Dedifferentiated amniotic fluid mesenchymal stem cell (primary cell): ENCODE measurements around the gene FAM186B.

Source experiments
- DNase-seq: peaks from one replicate; pipeline ENCODE4 v3.0.0-alpha.2; 2016; ENCODE audit errors: extremely low spot score

FAM186B gene

DNA sequence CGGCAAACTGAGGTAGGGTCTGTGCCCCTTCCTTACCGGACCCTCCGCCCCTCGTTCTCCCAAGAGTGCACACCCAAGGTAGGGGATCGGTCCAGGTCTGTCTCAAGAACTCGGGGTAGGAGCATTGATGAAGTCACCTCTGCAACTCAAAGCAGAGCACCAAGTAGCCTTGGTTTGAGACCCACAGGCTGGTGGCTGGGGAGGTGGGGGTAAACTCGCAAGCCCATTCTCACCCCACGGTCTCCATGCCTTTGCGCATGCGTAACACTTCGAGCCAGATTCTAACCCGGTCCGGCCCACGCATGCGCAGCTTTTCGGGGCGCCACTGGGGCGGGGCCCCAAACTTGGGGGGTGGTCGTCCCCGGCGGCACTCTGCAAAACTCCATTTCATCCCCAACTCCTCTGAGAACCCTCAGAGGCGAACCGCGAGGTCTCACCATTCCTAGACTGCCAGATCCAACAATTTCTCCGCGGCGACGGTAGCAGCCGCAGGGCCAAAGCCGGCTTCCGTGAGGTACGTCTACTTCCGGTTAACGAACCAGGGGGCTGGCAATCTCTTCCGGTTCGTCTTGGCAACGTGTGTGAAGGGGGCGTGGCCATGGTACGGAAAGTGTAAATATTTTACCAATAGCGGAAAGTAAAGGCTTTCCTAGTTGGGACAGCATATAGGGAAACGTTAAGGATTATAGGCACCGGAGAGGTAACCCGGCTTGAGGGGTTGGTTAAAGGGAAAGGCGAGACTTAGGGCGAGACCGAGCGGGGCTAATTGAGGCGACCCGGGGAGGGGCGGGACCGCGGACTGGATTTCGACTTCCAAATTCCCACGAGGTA is 37.6 kb downstream of the FAM186B start, which contains the start of gene MCRS1:
MCRS1 (minus strand) TSS at position 532 of the 831 bp plus-strand sequence. CDS start 1,411 bp downstream, outside the sequence.
- peak; percentile 92 for DNase-seq

DNA sequence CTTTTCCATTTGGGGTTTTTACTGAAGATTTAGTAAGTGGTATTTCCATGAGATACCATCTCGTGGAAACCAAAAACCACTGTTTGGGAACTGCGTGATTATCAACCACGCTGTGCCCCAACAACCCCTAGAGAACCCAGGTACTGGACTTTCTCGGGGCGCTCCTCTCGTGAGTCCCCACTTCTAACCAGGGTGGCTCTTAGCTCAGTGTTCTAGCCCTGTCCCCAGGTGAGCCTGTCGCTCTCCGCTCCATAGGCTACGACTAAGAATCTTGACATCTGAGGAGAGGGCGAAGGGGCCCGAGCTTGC is 38.2 kb downstream of the FAM186B start:
- DNase-seq = no peak

DNA sequence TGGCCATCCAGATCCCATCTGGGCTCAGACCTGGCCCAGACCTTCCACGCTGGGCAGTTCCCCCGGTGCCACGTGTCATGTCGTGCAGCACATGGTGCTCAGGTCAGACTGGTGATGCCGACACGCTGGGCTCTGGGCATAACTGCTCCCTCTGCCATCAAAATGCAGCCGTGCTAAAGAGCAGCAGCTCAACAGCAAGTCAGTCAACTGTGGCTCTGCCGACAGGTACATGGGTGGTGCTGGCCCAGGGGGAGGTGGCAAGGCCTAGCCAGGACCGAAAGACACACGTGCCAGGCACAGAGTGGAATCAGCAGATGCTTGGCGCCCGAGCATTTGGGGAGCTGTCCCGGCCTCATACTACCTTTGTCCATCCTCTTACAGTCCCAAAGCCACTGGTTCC is 39.1 kb downstream of the FAM186B start:
- DNase-seq = no peak

DNA sequence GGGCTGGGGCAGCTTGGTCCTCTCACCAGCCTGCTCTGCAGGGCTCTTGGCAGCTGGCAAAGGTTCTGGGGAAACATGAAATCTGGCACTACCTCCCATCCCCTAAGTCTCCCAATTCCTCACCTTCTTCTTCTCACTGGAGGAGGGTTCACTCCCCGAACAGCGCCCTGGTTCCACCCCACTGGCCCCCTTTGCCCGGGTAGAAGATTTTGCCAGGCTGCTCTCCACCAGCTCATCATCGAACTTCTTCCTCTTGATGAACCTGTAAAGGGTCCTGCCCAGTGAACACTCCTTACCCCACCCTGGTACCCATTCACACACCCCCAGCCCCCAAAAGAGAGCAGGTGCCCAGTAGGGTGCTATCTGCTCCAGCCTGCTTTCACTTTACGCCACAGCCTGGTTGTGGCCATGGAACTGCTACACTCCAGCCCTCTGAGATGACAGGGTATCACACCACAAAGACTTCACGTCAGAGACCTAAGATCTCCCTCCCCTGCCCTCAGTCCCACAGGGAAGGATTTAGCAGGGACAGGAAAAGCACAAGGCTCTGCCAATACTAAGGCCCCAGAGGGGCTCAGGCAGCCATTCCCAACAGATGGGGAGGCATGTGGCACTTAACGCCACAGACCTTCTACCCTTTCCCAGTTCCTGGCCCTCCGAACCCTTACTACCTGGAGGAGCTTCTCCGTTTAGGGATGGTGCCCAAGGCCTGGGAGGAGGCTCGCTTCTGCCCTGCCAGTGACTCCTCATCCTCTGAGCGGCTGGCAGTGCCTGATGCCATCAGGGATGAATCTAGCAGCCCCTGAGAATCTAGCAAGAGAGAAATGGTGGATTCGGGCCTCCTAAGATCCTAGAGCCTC is 39.8 kb downstream of the FAM186B start:
- no peak for DNase-seq

DNA sequence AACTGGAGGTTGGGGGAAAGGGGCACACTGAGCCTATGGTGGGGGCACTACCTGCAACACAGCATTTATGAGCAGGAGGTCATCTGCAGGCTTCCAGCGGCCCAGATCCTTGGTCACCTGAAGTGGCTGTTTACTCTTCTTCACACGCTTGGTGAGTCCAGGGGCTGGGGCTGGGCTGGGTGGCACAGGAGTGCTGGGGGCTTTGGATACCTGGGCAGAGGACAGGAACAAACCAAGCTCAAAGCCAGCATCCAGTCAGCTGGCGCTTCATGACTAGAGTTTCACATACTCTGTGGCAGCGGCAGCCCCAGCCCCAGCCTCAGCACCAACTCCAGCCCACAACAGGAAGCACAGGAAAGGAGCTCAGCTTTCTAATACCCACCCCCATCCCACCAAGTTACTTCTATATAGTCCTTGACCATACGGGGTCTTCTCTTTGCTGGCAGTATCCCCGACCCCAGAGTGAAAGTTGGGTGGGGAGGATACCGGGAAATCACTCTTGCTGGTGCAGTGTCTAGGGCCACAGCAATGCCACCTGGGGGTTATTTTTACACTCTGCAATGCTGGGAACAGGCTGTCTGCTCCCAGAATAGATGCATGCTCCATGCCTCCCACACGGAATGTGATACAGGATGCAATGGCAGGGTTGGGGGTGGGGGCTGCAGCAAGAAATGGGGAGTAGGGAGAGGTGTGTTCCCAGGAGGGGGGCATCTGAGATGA is 40.6 kb downstream of the FAM186B start:
- no peak for DNase-seq

DNA sequence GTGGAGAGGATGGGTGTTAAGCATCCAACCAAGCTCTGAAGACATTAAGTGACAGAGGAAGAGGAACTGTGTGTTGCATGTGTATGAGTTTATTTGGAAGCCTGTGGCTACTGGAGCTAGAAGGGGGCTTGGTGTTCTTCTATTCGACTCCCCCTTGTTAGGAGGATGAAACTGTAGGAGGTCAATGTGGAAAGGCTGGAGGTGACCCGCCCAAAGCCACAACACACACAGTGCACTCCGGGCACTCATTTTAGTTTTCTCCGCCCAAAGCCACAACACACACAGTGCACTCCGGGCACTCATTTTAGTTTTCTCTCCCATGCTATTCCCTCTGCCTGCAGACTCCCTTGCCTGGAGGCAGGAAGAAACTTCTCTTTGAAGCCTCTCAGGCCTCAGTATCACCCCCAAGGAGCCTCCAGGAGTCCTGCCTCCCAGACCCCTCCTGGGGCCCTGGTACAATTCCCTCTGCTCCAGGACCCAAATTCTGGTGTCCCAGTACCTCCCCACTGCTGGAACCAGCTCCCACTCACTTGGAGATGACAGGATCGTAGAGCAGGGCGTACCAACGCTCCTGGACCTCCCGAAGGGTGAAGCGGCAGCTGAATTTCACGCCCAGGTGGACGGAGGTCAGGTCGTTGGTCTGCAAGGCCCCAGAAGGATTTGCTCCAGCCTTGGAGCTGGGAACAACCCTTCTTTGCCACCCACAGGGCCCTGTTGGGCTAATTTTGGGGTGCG is 41.3 kb downstream of the FAM186B start:
- DNase-seq = no peak

DNA sequence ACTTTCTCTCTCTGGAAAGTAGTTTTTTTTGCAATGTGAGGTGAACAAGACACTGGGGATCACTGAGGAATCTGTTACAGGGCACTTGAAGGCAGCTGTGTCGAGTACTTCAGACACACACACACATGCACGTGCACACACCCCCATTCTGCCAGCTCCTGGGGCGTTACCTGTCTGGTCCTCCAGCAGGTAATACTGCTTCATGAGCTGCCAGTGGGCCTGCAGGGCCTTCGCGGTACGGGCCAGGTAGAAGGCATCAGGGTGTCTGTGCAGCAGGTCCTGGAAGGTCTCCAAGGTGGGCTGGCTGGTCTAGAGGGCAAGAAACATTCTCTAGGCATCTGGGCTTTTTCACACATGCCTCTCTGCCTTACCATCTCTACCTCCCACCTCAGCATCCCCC is 42.6 kb downstream of the FAM186B start:
- DNase-seq = no peak

DNA sequence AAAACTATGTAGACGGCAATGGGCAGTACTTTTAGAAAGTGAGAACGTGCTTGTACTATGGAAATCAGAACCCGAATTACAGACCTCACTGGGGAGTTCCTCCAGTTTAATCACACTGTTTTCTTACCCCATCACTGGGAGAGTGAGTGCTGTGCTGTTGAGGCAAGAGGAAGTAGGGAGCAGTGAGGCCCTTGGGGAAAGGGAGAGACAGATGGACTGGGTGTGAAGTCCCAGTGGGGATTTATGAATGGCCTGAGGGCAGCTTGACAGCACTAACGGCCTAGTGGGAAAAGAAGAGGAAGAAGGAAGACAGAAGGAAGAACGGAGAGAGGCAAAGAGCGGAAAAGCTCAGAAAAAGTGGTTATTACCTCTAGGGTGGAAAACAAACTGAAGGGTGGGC is 43.2 kb downstream of the FAM186B start:
- no peak for DNase-seq

DNA sequence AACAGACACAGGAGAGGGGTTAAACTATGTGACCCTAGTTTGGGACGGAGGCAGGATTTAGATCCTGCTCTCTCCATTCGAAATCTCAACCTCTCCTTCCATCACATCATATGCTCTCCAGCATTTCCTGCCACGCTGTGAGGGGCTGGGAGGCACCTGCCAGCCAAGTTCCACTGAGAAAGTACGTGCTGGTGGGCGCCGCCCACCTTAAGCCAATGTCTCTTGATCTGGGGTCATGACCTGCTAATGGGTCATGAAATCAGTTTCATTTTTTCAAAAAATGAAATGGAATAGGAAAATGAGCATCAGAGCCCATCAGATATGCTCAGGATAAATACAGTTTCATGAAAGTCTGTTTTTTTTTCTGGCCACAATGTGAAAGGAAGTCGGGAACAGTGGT is 44.7 kb downstream of the FAM186B start:
- DNase-seq = no peak

DNA sequence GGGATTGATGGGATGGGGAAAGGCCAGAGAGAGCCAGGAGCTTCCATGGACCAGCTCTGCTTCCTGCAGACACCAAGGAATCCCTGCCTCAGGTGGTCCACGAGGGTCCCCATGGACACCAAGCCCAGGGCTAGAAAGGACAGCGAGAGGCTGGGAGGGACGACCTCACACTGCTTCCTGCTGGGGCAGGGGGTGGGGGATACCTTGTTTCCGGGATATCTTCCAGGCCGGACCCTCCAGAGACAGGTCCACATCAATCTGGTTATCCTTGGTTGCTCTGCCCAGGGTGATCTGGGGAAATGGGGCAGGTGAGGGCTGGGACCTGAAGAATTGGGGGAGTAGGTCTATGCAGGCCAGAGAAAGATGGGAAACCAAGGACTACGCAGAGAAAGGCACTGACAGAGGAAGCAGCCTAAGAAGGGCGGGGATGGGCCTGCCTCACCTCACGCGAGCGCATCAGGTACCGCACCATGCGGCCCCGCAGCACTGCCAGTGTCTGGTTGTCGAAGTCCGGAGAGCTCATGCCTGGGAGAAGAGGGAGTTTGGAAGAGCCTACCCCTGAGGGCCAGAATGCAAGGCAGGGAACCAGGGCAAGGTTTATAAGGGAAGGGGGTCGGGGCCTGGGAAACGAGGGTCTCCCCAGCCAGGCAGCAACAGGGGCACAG is 46.3 kb downstream of the FAM186B start:
- DNase-seq = no peak

DNA sequence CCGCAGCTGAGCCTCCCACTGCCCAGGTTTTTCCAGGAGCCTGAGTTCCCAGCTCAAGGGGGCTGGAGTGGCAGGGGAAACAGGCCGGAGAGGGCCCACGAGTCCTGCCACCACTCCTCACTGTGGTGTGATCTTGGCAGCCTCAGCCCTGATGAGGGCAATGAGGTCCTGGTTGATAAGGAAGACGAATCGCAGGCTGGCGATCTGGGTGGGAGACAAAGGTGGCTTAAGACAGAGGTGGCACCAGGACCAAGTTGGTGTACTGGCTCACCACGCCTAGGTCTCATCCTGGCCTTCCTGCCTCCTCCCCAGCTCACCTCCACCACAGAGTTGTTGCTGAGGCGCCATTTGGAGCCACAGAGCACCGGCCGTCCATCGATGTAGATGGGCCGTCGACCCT is 46.9 kb downstream of the FAM186B start:
- no peak for DNase-seq

DNA sequence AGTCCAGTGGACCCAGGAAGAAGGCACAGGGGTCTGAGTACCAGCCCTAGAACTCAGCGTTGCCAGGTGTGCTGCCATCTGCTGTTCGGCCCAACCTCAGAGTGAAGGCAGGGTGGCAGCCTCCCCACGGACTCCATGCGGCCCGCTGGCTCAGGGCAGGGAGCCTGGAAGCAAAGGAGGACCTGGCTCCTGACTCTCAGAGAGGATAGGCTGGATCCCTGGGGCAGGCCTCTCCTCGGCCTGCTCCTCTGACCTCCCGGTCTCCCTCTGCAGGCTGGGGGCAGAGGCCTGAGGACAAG is 47.6 kb downstream of the FAM186B start:
- DNase-seq = no peak

DNA sequence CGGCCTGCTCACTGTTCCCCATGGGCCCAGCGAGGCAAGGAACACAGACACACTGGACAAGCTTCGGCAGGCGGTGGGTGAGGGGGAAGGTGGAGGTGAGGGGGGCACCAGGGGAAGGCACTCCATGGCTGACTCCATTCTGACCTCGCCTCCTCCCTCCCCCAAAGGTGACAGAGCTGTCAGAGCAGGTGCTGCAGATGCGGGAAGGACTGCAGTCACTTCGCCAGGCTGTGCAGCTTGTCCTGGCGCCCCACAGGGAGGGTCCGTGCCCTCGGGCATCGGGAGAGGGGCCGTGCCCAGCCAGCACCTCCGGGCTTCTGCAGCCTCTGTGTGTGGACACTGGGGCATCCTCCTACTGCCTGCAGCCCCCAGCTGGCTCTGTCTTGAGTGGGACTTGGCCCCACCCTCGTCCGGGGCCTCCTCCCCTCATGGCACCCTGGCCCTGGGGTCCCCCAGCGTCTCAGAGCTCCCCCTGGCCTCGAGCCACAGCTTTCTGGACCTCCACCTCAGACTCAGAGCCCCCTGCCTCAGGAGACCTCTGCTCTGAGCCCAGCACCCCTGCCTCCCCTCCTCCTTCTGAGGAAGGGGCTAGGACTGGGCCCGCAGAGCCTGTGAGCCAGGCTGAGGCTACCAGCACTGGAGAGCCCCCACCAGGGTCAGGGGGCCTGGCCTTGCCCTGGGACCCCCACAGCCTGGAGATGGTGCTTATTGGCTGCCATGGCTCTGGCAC is 48.1 kb downstream of the FAM186B start:
- no peak for DNase-seq

DNA sequence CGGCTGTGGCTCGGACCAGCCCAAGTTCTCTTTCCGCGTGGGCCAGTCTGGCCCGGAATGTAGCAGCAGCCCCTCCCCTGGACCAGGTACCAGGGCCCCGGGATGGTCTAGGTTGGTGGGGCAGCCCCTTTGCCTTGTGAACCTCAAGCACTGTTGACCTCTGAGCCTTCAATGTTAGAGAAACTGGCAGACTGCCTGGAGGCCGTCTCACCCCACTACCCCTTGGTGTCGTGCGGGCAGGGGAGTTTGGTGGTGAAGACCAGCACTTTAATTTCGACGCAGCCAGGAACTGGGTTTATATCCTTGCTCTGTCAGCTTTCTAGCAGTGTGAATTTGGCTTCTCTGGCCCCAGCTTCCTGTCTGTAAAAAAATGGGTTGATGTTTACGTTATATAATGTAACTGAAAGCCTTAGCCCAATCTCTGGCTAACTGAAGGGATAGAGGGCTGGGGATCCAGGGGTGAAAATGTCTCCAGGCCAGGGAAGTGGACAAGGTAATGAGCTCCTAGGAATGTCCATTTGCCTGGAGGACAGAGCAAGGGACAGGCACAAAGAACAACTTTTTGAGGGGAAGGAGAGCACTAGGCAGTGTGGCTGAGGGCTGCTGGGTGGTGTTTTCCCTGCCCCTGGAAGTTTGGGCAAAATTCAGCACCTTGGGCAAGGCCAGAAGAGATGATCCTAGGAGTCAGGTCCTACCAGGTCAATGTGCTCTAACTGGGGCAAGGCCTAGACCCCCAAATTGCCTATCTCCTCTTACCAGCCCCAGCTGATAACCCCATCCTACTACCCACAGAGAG is 48.9 kb downstream of the FAM186B start:
- no peak for DNase-seq

DNA sequence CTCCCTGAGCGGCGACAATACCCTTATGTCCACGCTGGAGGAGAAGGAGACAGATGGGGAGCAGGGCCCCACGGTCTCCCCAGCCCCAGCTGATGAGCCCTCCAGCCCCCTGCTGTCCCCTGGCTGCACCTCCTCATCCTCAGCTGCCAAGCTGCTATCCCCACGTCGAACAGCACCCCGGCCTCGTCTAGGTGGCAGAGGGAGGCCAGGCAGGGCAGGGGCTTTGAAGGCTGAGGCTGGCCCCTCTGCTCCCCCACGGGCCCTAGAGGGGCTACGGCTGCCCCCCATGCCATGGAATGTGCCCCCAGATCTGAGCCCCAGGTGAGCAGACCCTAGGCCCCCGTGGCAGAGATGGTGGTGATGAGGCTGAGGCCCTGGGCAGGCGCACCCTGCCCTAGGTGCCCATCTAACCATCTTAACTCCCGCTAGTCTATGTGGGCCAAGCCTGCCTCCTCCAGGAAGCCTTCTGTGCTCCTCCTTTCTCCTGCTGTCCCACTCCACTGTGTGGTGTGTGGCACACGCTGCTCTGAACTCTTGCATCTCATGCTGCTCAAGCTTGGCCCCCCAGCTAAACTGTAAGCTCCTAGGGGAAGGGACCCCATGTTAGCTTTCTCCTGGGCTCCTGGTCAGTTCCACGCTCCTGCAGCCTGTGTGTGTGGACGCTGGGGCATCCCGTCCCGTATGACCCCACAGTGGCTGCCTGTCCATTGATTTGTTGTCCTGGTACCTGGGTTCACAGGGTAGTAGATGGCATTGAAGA is 49.6 kb downstream of the FAM186B start:
- no peak for DNase-seq

DNA sequence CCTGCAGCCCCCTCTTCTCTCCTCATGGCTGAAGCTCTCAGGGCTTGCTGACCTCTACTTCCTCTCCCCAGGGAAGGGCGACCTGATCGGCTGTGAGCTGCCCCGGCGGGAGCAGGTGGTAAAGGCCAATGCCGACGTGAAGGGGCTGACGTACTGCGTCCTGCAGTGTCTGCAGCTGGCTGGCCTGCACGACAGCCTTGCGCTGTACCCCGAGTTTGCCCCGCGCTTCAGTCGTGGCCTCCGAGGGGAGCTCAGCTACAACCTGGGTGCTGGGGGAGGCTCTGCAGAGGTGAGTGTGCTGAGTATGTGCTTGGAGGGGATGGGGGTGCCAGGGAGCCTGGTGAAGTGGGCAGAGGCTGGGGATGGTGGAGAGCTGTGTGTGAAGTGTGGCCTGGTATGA is 51.2 kb downstream of the FAM186B start:
- DNase-seq = no peak

DNA sequence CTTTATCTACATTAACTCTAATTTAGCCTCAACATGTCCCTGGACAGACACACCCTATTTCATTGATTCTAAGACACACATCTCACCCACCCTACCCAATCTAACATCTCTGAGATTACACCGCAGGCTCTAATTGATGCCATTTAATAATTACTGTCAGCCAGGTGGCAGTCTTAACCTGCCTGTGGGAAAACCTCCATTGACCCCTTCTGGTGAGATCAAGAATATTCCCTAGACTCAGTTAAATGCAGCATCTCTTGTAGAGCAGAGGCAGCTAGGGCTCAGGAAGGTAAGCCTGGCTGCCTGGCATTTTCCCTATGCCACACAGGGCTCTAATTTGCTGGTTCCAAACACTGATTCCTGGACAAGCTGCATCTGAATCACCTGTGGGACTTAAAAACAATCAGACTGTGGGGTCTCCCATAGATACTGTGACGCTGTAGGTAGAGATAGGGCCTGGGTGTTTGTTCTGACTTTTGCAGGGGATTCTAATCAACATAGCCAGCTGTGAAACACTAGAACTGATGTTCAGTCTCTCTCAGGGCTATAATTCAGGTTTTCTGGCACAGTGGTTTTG is 51.8 kb downstream of the FAM186B start:
- no peak for DNase-seq

DNA sequence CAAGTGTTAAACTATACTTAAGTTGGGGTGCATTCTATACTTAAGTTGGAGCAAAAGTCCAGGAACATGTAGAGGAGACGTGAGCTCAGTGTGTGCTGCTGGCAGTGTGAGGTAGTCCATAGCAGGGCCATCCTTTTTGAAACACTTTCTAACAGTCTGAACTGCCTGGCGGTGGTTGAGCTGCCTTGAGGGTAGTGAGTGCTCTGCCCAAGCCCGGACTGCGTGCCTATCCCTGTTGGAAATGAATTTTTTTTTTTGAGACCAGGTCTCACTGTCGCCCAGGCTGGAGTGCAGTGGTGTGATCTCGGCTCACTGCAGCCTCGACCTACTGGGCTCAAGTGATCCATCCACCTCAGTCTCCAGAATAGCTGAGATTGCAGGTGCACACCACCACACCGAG is 52.5 kb downstream of the FAM186B start:
- DNase-seq = no peak

DNA sequence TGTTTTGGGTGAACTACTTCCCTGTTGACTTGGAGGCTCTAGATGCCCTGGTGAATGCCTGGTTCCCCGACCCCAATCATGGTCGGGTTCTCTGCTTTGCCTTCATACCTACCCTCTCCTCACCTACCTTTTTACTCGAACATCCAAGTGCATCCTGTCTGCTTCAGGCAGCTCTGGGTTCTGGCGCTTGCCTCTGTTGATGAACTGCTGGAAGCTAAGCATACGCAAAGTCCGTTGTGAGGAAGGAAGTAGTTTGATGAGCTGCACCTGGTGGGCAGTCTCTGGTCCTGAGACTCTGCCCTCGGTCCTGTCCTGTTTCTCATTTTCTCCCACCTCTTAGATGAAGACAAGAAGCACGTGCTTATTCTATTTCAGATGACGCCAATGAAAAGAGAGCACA is 53.0 kb downstream of the FAM186B start:
- DNase-seq = no peak
